Measurements from ENCODE around the gene TMEM63B.

GRCh38 chr6:44088827-44089590 is 38.3 kb upstream of the TMEM63B start:
- TF ChIP-seq CTCF (IDR thresholded peaks at IDR 0.05) = no peak
- TF ChIP-seq POLR2A (IDR thresholded peaks at IDR 0.05) = no peak
